Urinary bladder (tissue), 4 donors: Measurements from ENCODE around the gene CCDC177. TPM values are rescaled to one million over a fixed set of nuclear protein-coding genes. Genes with fewer than 3 reads are reported as not detected.

ENCODE experiments used
- DNase-seq: peaks from one replicate; pipeline ENCODE4 v3.0.0-alpha.2; 2015; ENCODE audit errors: extremely low spot score
- H3K27ac ChIP-seq: one replicate; pipeline ENCODE4 v1.5.1; 2013; ENCODE audit warnings: low read depth, mild to moderate bottlenecking, moderate library complexity
- H3K36me3 ChIP-seq: one replicate; pipeline ENCODE4 v1.6.1; 2013; ENCODE audit warnings: mild to moderate bottlenecking, moderate library complexity; ENCODE audit not compliant: insufficient read depth
- H3K4me1 ChIP-seq: one replicate; pipeline ENCODE4 v1.6.1; 2013; ENCODE audit warnings: mild to moderate bottlenecking, moderate library complexity; ENCODE audit not compliant: insufficient read depth
- H3K4me3 ChIP-seq: one replicate; pipeline ENCODE4 v1.5.1; 2013; ENCODE audit warnings: low read depth, low read length
- WGBS: extraction: QIAGEN DNeasy Blood & Tissue Kit; methylation state at CpG from one replicate; pipeline ENCODE4 v1.1.7; 2013; 5-methylcytosine and 5-hydroxymethylcytosine counted together
- polyA plus RNA-seq: library from polyadenylated mRNA; stranded (reverse); fragments of 200-250 nt; gene quantifications from one replicate; pipeline ENCODE4 v1.2.3, GENCODE V29; 2013
- total RNA-seq: library from RNA; depleted of rRNA; stranded (reverse); fragments of >200 nt; gene quantifications from one replicate; pipeline ENCODE4 v1.2.3, GENCODE V29; 2014
- donor health status: healthy with polysubstance abuse.
- donor health status: healthy.

CCDC177 gene
- total and polyA plus RNA-seq, 2 donors: 0.05 TPM; not detected in 1

GRCh38 chr14:69570836-69571330, 3.8 kb downstream of the CCDC177 start:
- no peak overlapping the region for H3K27ac ChIP-seq
- no peaks in the 10 kb centered on the region for H3K4me1 ChIP-seq
- H3K36me3 ChIP-seq: no peaks in the 10 kb centered on the region
- WGBS: 89% methylated on average over 7 of the region's 7 CpGs
- H3K4me3 ChIP-seq: no peak overlapping the region
- DNase-seq: no peak

- H3K4me1 ChIP-seq: no peaks in the 10 kb centered on the region
- H3K36me3 ChIP-seq: no peaks in the 10 kb centered on the region
- no peak for DNase-seq
- no peak overlapping the region for H3K4me3 ChIP-seq
- no peak overlapping the region for H3K27ac ChIP-seq
- 63% methylated on average over 2 of the region's 2 CpGs for WGBS
Observed at GRCh38 chr14:69569859-69570258, 4.8 kb downstream of the CCDC177 start.

DNA sequence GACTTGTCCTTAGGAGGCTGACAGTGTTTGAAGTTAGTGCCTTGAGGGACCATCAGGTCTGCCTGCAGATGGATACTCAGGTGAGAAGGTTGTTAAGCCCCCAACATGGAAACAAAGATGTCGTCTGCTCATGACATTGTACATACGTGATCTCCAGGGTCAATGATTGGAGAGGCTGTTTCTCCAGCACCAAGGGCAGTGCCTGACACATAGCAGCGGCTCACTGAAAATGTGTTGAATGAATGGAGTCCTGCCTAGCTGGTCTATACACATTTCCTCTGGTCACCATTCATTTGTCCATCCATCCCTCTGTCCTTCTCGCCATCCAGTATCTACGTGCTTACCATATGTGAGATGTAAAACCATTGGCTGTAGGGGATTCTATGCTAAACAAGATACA, 7.1 kb downstream of the CCDC177 start:
- no peak overlapping the region for H3K27ac ChIP-seq
- no peaks in the 10 kb centered on the region for H3K4me1 ChIP-seq
- no peak overlapping the region for H3K4me3 ChIP-seq
- DNase-seq: no peak
- WGBS: 85% methylated on average over 5 of the region's 5 CpGs
- no peaks in the 10 kb centered on the region for H3K36me3 ChIP-seq

GRCh38 chr14:69561893-69562292, 12.8 kb downstream of the CCDC177 start:
- DNase-seq: no peak
- H3K36me3 ChIP-seq: no peaks in the 10 kb centered on the region
- no peak overlapping the region for H3K27ac ChIP-seq
- no peaks in the 10 kb centered on the region for H3K4me1 ChIP-seq
- H3K4me3 ChIP-seq: no peak overlapping the region

- no peak for DNase-seq
- 92% methylated on average over 7 of the region's 7 CpGs for WGBS
Observed at GRCh38 chr14:69560826-69561225, 13.8 kb downstream of the CCDC177 start.

DNA sequence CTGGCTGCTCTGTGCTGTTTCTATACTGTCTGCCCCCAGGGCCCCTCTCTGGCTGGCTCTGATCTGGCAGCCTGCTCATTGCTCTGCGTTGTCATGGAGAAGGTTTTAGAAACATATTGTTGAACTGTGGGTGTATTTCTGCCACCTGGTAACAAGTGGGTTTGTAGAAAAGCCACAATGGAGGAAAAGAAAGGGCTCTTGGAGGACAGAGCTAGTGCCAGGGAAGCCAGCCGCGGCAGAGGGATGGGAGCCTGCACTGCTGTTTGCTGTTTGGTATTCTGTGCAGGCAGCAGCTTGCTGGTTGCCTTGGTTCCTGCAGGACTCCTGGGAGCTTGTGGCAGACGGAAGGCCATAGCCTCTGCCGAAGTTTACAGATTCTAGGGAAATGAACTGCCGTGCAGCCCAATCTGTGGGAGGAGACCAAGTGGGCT, 15.1 kb downstream of the CCDC177 start:
- DNase-seq: no peak
- H3K4me1 ChIP-seq: no peaks in the 10 kb centered on the region
- no peak overlapping the region for H3K4me3 ChIP-seq
- H3K36me3 ChIP-seq: no peaks in the 10 kb centered on the region
- no peak overlapping the region for H3K27ac ChIP-seq
- WGBS: 19% methylated on average over 6 of the region's 6 CpGs

More at GRCh38 chr14:69560826-69561225, 13.8 kb downstream of the CCDC177 start:
- H3K27ac ChIP-seq: no peak overlapping the region
- no peaks in the 10 kb centered on the region for H3K36me3 ChIP-seq
- H3K4me3 ChIP-seq: no peak overlapping the region
- no peaks in the 10 kb centered on the region for H3K4me1 ChIP-seq

- H3K36me3 ChIP-seq: no peaks in the 10 kb centered on the region
- H3K4me1 ChIP-seq: no peaks in the 10 kb centered on the region
- no peak overlapping the region for H3K27ac ChIP-seq
- WGBS: 93% methylated on average over 4 of the region's 4 CpGs
- no peak overlapping the region for H3K4me3 ChIP-seq
- no peak for DNase-seq
Observed at GRCh38 chr14:69558774-69559173, 15.9 kb downstream of the CCDC177 start.

- Histone ChIP-seq H3K36me3 (no peaks in the 10 kb centered on the region), H3K27ac (no peak overlapping the region), H3K4me1 (no peaks in the 10 kb centered on the region), H3K4me3 (no peak overlapping the region)
- DNase-seq: no peak
- WGBS: 36% methylated on average over 4 of the region's 4 CpGs
Observed at GRCh38 chr14:69554500-69554899, 20.2 kb downstream of the CCDC177 start.

DNA sequence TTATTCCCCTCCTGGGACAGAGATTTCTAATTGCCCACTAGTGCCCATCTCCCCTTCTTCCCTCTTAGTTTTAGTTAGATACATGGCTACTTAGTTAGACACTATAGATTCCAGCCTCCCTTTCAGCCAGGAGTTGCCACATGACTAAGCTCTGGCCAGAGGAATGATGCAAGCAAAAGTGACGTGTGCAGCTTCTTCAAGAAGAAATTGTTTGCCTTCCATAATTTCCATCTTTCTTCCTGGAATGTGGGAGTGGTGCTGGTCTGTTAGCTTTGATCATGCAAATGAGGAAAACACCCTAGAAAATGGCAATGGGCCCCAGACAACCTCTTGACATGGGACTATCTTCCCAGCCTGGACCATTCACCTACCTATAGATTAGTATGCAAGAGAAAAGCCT, 21.4 kb downstream of the CCDC177 start:
- H3K4me3 ChIP-seq: no peak overlapping the region
- no peak for DNase-seq
- no peaks in the 10 kb centered on the region for H3K36me3 ChIP-seq
- H3K27ac ChIP-seq: no peak overlapping the region
- 64% methylated on average over 1 of the region's 1 CpG for WGBS
- no peaks in the 10 kb centered on the region for H3K4me1 ChIP-seq

GRCh38 chr14:69551511-69551910, 23.2 kb downstream of the CCDC177 start:
- no peaks in the 10 kb centered on the region for H3K4me1 ChIP-seq
- no peaks in the 10 kb centered on the region for H3K36me3 ChIP-seq
- H3K4me3 ChIP-seq: no peak overlapping the region
- no peak for DNase-seq
- H3K27ac ChIP-seq: no peak overlapping the region
- WGBS: 70% methylated on average over 2 of the region's 2 CpGs

GRCh38 chr14:69548566-69548965, 26.1 kb downstream of the CCDC177 start:
- no peak for DNase-seq
- no peaks in the 10 kb centered on the region for H3K36me3 ChIP-seq
- no peak overlapping the region for H3K4me3 ChIP-seq
- no peaks in the 10 kb centered on the region for H3K4me1 ChIP-seq
- H3K27ac ChIP-seq: no peak overlapping the region
- 89% methylated on average over 8 of the region's 8 CpGs for WGBS

DNA sequence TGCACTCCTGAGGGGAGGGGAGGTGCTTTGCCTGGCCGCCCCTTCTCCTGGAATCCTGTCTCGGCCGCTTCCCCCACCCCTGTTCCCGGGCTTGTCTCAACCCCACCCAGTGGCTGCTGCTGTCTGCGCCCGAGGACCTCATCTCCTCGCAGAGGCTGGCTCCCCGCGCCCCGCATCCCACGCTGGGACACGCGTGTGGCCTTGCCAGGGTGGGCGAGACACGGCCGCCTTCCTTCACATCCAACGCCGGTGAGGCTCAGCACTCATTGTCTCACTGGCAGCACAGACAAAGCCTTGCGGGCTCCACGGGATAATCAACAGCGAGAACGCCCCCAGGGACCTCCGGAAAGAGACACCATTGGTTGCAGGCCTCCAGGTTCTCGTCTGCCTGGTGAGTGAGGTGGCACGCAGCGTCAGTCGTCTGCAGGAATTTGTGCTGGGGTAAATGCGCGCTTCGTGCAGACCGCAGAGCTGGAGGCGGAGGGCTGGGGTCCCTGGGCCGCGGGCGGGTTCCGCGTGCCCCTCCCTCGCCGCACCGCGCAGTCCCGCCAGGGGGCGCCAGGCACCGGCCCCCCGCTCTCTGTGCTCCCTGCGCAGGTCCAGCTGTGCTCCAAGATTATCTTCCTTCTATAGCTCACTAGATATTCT, 26.8 kb downstream of the CCDC177 start:
- Histone ChIP-seq H3K4me1 (no peaks in the 10 kb centered on the region), H3K27ac (no peak overlapping the region), H3K36me3 (no peaks in the 10 kb centered on the region), H3K4me3 (peak overlapping the region; percentile 2)
- 11% methylated on average over 46 of the region's 46 CpGs for WGBS
- no peak for DNase-seq

DNA sequence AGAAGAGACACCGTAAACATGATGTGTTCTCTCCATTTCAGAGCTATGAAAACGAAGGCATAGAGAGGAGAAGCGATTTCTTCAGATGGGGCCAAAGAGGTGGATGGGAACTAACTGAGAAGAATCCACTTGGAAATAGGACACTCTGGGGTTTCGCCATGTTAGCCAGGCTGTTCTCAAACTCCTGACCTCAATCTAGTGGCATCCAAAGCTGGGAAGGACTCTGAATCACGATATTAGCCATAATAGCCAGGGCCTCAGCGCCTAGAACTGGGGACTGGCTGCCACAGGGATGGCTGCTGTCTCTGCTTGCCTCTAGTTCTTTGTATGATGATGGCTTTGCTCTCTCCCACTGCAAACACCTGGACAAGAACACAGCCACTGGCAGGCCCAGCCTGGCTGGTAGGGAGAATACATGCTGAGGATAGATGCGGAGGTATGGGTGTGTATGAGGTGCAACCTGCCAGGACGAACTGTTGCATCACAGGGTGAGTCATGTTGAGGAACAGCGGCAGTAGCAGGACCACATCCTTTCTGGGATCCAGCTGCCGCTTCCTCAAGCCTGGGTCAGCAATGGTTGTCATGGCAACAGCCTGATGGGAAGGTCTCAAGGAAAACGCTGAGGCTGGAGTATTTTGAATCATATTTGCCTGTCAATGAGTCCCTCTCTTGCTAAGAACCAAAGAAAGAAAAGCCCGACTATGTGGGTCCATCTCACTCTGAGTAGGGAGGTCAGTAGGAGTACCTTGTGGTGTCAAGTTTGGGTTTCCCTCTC, 31.1 kb downstream of the CCDC177 start:
- Histone ChIP-seq H3K36me3 (no peaks in the 10 kb centered on the region), H3K4me1 (no peaks in the 10 kb centered on the region), H3K27ac (no peak overlapping the region), H3K4me3 (no peak overlapping the region)
- WGBS: 51% methylated on average over 12 of the region's 12 CpGs
- DNase-seq: no peak

- no peak overlapping the region for H3K4me3 ChIP-seq
- no peak for DNase-seq
- no peak overlapping the region for H3K27ac ChIP-seq
- WGBS: 52% methylated on average over 2 of the region's 2 CpGs
- no peaks in the 10 kb centered on the region for H3K36me3 ChIP-seq
- H3K4me1 ChIP-seq: no peaks in the 10 kb centered on the region
Observed at GRCh38 chr14:69542311-69542710, 32.4 kb downstream of the CCDC177 start.
